ENCODE measurements around the gene RWDD4.

RWDD4 gene

GRCh38 chr4:183599284-183599683 lies 59.7 kb downstream of the RWDD4 start:
- DNase-seq, result no peak

- no peak for DNase-seq
Measured at GRCh38 chr4:183596067-183596757, 62.8 kb downstream of the RWDD4 start.

GRCh38 chr4:183594823-183595222 lies 64.2 kb downstream of the RWDD4 start:
- no peak for DNase-seq

- DNase-seq, result no peak
Measured at GRCh38 chr4:183591301-183591700, 67.7 kb downstream of the RWDD4 start.

Data from NCI-H1048 (cell line).